ENCODE measurements around the gene ZNF749. TPM values are rescaled to one million over a fixed set of nuclear protein-coding genes. Genes with fewer than 3 reads are reported as not detected.

Gene ZNF749
- 10.8 and 11.1 TPM in 2 replicates for total RNA-seq

DNA sequence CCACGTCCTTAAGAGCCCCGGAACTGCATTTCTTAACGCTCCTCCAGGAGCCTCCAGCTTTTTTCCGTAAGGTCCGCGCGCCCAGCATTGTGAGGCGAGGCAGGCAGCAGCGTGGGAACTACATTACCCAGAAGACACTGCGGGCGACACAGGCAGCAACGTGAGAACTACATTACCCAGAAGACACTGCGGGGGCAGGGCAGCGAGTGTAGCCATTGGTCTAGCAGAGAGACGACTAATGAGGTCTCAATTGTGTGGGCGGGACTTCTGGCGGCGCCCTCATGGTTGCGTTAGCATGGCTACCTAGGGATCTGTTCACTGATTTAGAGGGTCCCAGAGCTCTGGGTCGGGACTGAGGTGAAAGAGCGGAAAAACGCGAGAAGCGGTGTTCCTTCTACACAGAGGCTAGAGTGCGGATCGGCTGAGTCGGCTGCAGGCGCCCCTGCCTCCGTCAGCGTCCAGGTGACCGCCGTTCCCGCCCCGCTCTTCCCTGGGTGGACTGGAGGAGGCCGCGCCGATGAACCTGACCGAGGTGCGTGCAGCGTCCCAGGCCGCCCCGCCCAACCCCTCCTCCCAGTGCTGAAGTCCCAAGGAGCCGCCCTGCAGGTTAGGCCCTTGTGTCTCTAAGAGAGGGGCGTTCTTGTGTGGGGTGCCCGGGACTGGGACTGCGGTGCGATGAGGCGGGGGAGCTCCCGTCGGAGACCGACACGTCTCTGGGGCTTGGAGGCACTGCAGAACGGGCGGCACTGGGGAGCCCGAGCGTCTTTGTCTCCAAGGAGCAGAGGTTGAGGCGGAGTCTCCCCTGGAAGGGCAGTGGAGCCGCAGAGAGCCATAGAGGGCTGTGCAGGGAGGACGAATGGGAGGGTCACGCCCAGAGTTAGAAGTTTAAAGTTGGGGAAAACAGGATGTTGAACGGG lies at the start of gene ZNF749:
Gene ZNF749 (plus strand): TSS at position 264 of the 917 bp plus-strand sequence. CDS start 254 bp downstream, at position 518.

DNA sequence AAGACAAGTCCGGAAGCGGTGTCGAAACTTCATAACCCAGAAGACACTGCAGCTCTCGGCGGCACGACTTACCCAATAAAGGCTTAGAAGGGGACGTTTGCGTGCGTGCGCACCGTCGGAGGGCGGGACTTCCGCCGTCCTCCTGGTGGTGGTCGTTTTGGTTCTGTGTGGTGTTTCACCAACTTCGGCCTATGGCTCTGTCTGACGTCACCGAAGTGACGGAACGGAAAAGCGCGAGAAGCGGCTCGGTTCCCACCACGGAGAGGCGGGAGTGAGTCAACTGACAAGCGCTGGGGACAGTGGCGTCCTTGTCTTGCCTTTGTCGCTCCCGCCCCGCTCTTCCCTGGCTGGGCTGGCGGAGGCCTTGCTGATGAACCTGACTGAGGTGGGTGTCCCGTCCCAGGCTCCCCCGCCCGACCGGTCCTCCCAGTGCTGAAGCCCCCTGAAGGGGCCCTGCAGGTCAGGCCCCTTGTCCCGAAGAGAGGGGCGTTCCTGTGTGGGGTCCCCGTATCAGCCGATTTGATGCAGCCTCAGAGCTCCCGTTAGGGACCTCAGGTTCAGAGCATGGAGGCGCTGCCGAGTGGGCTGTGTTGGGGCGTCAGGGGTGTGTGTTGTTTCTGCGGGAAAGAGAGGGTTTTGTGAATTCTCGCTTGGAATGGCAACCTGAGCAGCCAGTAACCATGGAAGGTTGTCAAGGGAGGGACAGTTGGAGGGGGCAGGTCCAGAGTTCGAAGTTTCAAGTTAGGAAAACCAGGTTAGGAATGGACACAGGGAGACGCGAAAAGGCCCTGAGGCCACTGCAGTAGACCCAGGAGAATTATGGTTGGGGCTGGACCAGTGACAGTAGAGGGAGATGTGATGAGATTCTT lies 45.2 kb upstream of the ZNF749 start, which contains the start of gene ZNF548:
Gene ZNF548 (plus strand): TSS at position 125 of the 869 bp plus-strand sequence. CDS start 246 bp downstream, at position 371.

DNA sequence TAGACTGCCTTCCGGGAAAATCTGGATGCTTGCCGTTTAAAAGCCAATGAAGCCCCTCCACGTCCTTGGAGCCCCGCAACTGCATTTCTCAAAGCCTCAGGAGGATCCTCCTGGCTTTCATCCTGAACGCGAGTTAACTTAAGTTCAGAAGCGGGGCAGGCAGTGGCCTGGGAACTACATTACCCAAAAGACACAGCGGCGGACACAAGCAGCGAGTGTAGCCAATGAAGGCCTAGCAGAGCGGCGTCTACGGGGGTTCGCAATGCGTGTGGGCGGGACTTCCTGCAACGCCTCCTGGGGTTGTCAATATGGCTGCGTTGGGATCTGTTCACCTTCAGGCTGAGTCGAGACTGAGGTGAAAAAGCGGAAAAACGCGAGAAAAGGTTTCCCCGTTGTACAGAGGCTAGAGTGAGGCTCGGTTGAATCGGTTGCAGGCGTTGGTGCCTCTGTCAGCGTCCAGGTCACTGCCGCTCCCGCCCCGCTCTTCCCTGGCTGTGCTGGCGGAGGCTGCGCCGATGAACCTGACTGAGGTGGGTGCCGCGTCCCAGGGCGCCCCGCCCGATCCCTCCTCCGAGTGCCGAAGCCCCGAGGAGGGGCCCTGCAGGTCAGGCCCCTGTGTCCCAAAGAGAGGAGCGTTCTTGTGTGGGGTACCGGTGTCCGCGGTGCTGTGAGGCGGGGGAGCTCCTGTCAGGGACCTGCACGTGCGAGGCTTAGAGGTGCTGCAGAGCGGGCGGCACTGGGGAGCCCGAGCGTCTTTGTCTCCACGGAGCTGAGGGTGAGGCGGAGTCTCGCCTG lies 24.1 kb upstream of the ZNF749 start, which contains the start of gene ZNF17:
Gene ZNF17 (plus strand): TSS at position 285 of the 795 bp plus-strand sequence. CDS start 2,455 bp downstream, outside the sequence.

DNA sequence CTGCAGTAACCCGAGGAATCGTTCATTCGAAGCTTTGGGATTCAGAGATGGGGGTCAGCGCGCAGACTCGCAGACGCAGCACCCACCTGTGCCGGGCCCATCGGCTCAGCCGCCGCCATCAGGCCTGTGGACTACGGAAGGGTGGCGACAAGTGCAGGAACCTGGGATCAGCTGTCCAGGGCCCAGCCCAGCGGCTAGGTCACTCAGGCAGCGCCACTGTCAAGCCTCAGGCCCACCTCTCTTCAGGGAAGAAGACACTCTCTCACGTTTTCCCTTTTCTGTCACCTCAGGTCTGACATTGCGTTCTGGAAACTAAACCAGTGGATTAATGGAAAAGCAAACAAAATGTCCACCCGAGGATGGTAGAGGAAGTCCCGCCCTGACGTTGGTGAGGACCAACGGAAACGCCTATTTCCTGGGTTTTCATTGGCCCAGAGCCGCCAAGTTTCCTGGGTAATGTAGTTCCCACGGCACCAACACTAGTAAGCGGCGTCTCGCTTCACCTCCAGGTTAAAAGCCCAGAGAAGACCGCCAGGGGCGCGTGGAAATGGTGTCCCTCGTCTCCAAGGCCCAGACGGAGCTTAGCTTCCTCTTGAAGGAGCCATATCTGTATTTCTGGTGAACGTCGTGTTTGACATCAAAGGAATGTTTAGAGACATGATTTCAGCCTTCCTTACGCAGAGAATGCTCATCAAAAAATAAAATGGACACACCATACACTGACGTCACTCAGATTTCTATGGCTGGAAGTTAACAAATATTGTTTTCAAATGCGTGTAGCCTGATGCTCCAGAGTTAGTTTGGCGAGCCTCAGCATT lies 42.3 kb downstream of the ZNF749 start, which contains the start of gene ZNF772:
Gene ZNF772 (minus strand): TSS at position 376 of the 818 bp plus-strand sequence. CDS start 257 bp downstream, at position 119.

DNA sequence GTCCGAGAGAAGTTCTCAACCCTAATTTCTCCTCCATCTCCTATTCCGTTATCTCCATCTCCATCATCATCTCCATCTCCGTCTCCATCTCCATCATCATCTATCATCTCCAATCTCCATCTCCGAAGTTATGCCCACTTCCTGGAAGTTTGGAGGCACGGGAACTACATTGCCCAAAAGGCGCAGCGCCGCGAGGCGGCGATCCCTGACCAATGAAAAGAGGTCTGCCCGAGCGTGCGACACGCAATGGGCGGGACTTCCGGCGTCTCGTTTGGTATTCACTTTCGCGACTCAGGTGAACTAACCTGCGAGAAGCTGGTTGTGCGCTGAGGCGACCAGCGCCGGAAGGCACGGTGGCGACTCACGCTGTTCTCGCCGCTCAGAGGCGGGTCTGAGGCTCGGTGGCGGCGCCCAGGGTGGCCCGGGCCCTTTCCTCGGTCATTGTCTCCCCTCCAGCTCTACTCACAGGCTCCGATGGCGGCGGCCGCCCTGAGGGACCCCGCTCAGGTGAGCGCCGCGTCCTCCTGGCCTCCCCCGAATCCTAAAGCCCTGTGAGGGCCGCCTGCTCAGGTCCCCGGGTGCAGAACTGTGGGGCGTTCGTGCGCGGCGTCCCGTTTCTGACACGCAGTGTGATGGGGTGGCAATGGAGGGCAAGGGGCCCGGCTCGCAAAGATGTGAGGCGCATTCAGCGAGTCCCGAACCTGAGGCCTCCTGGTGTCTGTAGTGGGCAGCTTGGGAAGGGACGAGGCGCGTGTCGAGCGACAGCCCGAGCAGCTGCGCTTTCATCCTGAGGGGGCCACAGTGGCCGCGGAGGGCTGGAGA lies 52.6 kb downstream of the ZNF749 start, which contains the start of gene ZNF419:
Gene ZNF419 (plus strand): TSS at position 274 of the 822 bp plus-strand sequence. CDS start 201 bp downstream, at position 475.

Small RNA genes within 50 kb of the gene (small RNA-seq; reads per million reads assigned to genes)
- gene VN1R107P, result not detected

Other genes with a start within 250 kb of the ZNF749 start
- 20.9 and 21.8 TPM in 2 replicates for gene ZNF264, start 243.8 kb upstream of the ZNF749 start, total RNA-seq
- gene AURKC, start 204.3 kb upstream of the ZNF749 start, total RNA-seq, result 0.13 and 0.65 TPM in 2 replicates
- 14.2 and 20.2 TPM in 2 replicates for gene ZNF805, start 194.7 kb upstream of the ZNF749 start, total RNA-seq
- gene ZNF460, start 154.8 kb upstream of the ZNF749 start, total RNA-seq, result 51.1 and 66.4 TPM in 2 replicates
- 9.5 and 10.4 TPM in 2 replicates for gene ZNF543, start 114.9 kb upstream of the ZNF749 start, total RNA-seq
- 6.7 and 8.2 TPM in 2 replicates for gene ZNF304, start 84.1 kb upstream of the ZNF749 start, total RNA-seq
- gene TRAPPC2B, start 71.8 kb upstream of the ZNF749 start, total RNA-seq, result 4.5 and 9.3 TPM in 2 replicates
- 1.2 and 3.1 TPM in 2 replicates for gene ZNF547, start 71.8 kb upstream of the ZNF749 start, total RNA-seq
- gene ZNF548, start 45.5 kb upstream of the ZNF749 start, total RNA-seq, result 10.0 and 10.3 TPM in 2 replicates
- 9.2 and 11.1 TPM in 2 replicates for gene ZNF17, start 24.2 kb upstream of the ZNF749 start, total RNA-seq
- 0.65 and 0.66 TPM in 2 replicates for gene VN1R1, start 21.8 kb downstream of the ZNF749 start, total RNA-seq
- gene ZNF772, start 42.2 kb downstream of the ZNF749 start, total RNA-seq, result 15.1 and 15.3 TPM in 2 replicates
- gene ZNF419, start 52.4 kb downstream of the ZNF749 start, total RNA-seq, result 6.9 and 8.1 TPM in 2 replicates
- gene ZNF773, start 64.6 kb downstream of the ZNF749 start, total RNA-seq, result 6.0 and 9.0 TPM in 2 replicates
- gene ZNF549, start 92.0 kb downstream of the ZNF749 start, total RNA-seq, result 3.5 and 5.3 TPM in 2 replicates
- 5.5 and 6.0 TPM in 2 replicates for gene ZNF550, start 124.5 kb downstream of the ZNF749 start, total RNA-seq
- 4.2 and 5.6 TPM in 2 replicates for gene ZNF416, start 143.6 kb downstream of the ZNF749 start, total RNA-seq
- gene ZIK1, start 148.8 kb downstream of the ZNF749 start, total RNA-seq, result 1.4 and 4.4 TPM in 2 replicates
- gene ZNF530, start 164.6 kb downstream of the ZNF749 start, total RNA-seq, result 3.3 and 4.8 TPM in 2 replicates
- gene ZNF134, start 178.9 kb downstream of the ZNF749 start, total RNA-seq, result 14.1 and 18.0 TPM in 2 replicates
- gene ZNF211, start 197.8 kb downstream of the ZNF749 start, total RNA-seq, result 5.8 and 7.6 TPM in 2 replicates
- gene ZSCAN4, start 233.6 kb downstream of the ZNF749 start, total RNA-seq, result not detected in 2 replicates
- gene ZNF551, start 246.7 kb downstream of the ZNF749 start, total RNA-seq, result 10.1 and 11.3 TPM in 2 replicates